WERI-Rb-1 (cell line): ENCODE results near the gene HIPK4.
"Not testable (repeated sequence)": the region's sequence is repeated elsewhere in the genome, so short reads cannot be mapped to it uniquely, and the experiment has no call there.

ENCODE experiments used
- DNase-seq: peaks from one replicate; pipeline ENCODE4 v3.0.0-alpha.2; 2020
- H3K27ac ChIP-seq: fragments of 250-450 bp; sonication (Bioruptor Pico); 2 replicates; pipeline ENCODE4 v1.5.1; 2020; ENCODE audit warnings: mild to moderate bottlenecking, moderate library complexity
- H3K27me3 ChIP-seq: fragments of 250-450 bp; sonication (Bioruptor Pico); 2 replicates; pipeline ENCODE4 v1.5.1; 2021; ENCODE audit warnings: mild to moderate bottlenecking, low read depth, moderate library complexity; ENCODE audit not compliant: insufficient read depth, severe bottlenecking
- H3K36me3 ChIP-seq: fragments of 250-450 bp; sonication (Bioruptor Pico); 2 replicates; pipeline ENCODE4 v1.5.1; 2020; ENCODE audit warnings: mild to moderate bottlenecking, moderate library complexity
- H3K4me3 ChIP-seq: 2 replicates; pipeline ENCODE4 v1.5.1; 2011; ENCODE audit warnings: low read depth, mild to moderate bottlenecking, control low read depth, low read length
- H3K9me3 ChIP-seq: fragments of 250-450 bp; sonication (Bioruptor Pico); 2 replicates; pipeline ENCODE4 v1.5.1; 2021; ENCODE audit warnings: mild to moderate bottlenecking, moderate library complexity; ENCODE audit not compliant: severe bottlenecking
- TF ChIP-seq, protein P1 (sequence below): IDR thresholded peaks from 2 replicates; pipeline ENCODE4 v1.5.1; 2011; ENCODE audit warnings: low read depth, mild to moderate bottlenecking, control low read depth, inconsistent platforms, low read length

HIPK4 gene

DNA sequence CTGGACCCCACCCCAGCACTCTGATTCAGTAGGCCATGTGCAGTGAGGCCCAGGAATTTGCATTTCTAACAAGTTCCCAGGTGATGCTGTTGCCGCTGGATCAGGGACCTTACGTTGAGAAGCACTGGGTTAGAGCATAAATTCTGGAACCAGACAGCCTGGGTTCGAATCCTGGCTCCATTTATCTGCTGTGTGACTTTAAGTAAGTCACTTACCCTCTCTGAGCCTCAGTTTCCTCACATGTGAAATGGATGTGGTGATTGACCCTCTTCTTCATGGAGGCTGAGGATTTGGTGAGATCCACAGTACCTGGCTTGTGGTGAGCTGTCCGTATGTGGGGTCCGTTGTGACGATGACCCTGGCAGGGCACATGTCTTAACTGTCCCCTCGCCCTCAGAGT, 15.9 kb downstream of the HIPK4 start:
- Histone ChIP-seq H3K27ac (no peak overlapping the region), H3K9me3 (no peaks in the 10 kb centered on the region), H3K27me3 (no peaks in the 10 kb centered on the region), H3K36me3 (no peaks in the 10 kb centered on the region; the same call in 1 of the 2 replicates), H3K4me3 (no peak overlapping the region)
- TF ChIP-seq, protein P1, sequence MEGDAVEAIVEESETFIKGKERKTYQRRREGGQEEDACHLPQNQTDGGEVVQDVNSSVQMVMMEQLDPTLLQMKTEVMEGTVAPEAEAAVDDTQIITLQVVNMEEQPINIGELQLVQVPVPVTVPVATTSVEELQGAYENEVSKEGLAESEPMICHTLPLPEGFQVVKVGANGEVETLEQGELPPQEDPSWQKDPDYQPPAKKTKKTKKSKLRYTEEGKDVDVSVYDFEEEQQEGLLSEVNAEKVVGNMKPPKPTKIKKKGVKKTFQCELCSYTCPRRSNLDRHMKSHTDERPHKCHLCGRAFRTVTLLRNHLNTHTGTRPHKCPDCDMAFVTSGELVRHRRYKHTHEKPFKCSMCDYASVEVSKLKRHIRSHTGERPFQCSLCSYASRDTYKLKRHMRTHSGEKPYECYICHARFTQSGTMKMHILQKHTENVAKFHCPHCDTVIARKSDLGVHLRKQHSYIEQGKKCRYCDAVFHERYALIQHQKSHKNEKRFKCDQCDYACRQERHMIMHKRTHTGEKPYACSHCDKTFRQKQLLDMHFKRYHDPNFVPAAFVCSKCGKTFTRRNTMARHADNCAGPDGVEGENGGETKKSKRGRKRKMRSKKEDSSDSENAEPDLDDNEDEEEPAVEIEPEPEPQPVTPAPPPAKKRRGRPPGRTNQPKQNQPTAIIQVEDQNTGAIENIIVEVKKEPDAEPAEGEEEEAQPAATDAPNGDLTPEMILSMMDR, result no peak
- DNase-seq, result no peak

DNA sequence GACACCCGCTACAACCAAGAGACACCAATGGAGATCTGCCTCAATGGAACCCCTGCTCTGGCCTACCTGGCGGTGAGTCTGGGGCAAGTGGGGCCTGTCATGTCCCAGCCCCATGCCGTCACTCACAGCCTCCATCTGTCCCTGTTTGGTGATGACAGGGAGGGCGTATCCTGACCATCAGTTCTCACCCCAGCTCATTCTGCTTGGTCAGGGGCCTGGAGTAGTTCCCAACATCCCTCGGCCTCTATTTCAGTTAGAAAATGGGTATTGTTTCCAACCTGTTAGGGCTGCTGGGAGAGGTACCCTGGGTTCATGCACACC, 18.2 kb downstream of the HIPK4 start:
- TF ChIP-seq, protein P1, result no peak
- Histone ChIP-seq H3K36me3 (peaks cover 4% of the 10 kb centered on the region), H3K4me3 (no peak overlapping the region), H3K9me3 (no peaks in the 10 kb centered on the region), H3K27me3 (no peaks in the 10 kb centered on the region), H3K27ac (no peak overlapping the region)
- DNase-seq, result no peak

DNA sequence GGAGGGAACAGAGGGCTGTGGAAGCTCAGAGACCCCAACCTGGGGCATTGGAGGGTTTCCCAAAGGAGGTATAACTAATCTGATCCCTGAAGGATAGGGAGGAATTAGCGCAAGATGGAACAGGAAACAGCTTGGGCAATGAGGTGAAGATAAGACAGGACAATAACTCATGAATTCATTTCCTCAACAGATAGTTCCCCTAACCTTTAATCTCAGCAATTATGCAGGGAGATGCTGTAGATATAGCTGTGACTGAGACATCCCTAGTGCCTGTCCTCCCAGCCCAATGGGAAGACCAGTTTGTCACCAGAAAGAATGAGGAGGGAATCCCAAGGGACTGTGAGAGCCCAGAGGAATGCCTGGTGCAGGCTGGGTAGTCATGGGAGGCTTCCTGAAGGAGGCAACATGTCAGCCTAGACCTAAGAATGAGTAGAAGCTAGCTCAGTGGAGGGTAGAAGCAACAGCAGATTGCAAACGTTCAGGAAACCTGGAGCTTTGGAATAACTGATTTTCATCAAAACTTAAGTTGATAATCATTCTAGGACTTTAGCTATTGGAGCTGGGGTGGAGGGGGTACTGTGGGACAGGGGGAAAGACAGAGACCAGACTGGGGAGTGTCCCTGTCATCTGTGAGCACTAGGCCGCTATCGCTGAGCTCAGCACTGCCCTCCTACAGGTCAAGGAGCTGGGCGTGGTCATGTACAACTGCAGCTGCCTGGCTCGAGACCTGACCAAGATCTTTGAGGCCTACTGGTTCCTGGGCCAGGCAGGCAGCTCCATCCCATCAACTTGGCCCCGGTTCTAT, 18.8 kb downstream of the HIPK4 start:
- H3K4me3 ChIP-seq, result no peak overlapping the region
- H3K27me3 ChIP-seq, result no peaks in the 10 kb centered on the region
- H3K27ac ChIP-seq, result no peak overlapping the region
- H3K36me3 ChIP-seq, result peaks cover 5% of the 10 kb centered on the region
- no peak for DNase-seq
- TF ChIP-seq, protein P1, result no peak
- no peaks in the 10 kb centered on the region for H3K9me3 ChIP-seq

DNA sequence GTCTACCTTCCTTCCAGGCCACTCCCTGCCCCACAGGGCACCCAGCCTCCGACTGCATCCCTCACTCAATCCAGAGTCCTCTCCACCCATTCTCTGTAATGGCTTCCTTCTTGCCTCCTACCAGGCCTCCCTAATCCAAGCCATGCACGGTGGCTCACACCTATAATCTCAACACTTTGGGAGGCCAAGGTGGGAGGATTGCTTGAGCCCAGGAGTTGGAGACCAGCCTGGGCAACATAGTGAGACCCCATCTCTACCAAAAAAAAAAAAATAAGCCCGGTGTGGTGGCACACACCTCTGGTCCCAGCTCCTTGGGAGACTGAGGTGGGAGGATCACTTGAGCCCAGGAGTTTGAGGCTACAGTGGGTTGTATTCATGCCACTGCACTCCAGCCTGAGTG, 19.7 kb downstream of the HIPK4 start:
- not testable (repeated sequence) for H3K27me3 ChIP-seq, H3K4me3 ChIP-seq, DNase-seq, H3K36me3 ChIP-seq, H3K27ac ChIP-seq, H3K9me3 ChIP-seq

GRCh38 chr19:40369797-40370196, 20.2 kb downstream of the HIPK4 start:
- DNase-seq, result no peak
- Histone ChIP-seq H3K9me3 (no peaks in the 10 kb centered on the region), H3K36me3 (peaks cover 5% of the 10 kb centered on the region), H3K27me3 (no peaks in the 10 kb centered on the region), H3K27ac (no peak overlapping the region), H3K4me3 (no peak overlapping the region)
- TF ChIP-seq, protein P1, result no peak

DNA sequence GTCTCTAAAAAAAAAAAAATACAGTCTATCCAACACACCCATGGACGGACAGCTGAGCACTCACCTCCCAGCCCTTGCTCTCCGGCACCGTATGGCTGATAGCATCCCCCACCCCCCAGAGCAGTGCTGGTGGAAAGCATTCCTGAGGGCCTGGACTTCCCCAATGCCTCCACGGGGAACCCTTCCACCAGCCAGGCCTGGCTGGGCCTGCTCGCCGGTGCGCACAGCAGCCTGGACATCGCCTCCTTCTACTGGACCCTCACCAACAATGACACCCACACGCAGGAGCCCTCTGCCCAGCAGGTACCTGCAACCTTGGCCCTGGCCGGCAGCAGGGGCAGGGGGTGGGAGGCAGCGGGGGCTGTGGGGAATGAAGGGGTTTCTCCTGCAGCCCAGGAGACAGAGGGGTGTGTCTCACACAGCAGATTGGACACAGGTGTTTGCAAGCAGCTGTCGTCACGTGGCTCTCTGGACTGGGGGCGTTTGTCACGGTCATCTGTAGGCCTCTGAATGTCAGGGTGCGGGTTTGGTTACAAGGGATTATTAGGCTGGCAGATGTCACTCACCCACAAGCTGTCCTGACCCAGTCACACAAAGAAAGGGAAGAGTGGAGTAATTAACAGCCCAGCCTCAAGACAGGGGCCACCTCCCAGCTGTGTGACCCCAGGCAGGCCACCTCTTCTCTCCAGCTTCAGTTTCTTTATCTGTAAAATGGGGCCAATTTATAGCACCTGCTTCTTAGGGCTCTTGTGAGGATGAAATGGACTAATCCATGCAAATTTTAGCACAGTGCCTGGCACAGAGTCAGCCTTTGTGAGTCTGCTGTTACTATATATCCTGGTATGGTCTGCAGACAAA, 22.2 kb downstream of the HIPK4 start:
- no peaks in the 10 kb centered on the region for H3K9me3 ChIP-seq
- H3K27ac ChIP-seq, result peak overlapping the region; percentile 24
- TF ChIP-seq, protein P1, result no peak
- H3K27me3 ChIP-seq, result no peaks in the 10 kb centered on the region
- peak; percentile 63 for DNase-seq
- H3K36me3 ChIP-seq, result peaks cover 5% of the 10 kb centered on the region
- no peak overlapping the region for H3K4me3 ChIP-seq
